Thymus (tissue), 11 donors: ENCODE measurements around the gene WNK2. TPM values are rescaled to one million over a fixed set of nuclear protein-coding genes. Genes with fewer than 3 reads are reported as not detected.

Source experiments
- DNase-seq, 9 donors: peaks; one replicate each; pipeline ENCODE4 v3.0.0-alpha.2; 2013; ENCODE audit warnings: low spot score in 9 of 9, low read depth in 6 of 9, missing footprints in 1 of 9
- H3K27ac ChIP-seq, 2 donors: one replicate each; pipeline ENCODE4 v1.5.1; 2013; ENCODE audit warnings: control low read depth in 1 of 2, low read depth in 1 of 2, low read length in 1 of 2, mild to moderate bottlenecking in 1 of 2, moderate library complexity in 1 of 2
- H3K27me3 ChIP-seq, 2 donors: one replicate each; pipeline ENCODE4 v1.5.1; 2013; ENCODE audit warnings: low read length in 1 of 2; ENCODE audit not compliant: control insufficient read depth in 2 of 2, insufficient read depth in 1 of 2
- H3K36me3 ChIP-seq, 2 donors: one replicate each; pipeline ENCODE4 v1.5.1; 2013; ENCODE audit warnings: low read length in 1 of 2, mild to moderate bottlenecking in 1 of 2, moderate library complexity in 1 of 2; ENCODE audit not compliant: control insufficient read depth in 2 of 2, insufficient read depth in 2 of 2
- H3K4me1 ChIP-seq, 2 donors: one replicate each; pipeline ENCODE4 v1.5.1; 2013; ENCODE audit warnings: low read length in 2 of 2; ENCODE audit not compliant: control insufficient read depth in 2 of 2, insufficient read depth in 2 of 2
- H3K4me3 ChIP-seq, 2 donors: one replicate each; pipeline ENCODE4 v1.5.1; 2013; ENCODE audit warnings: low read length in 2 of 2, control low read depth in 1 of 2, mild to moderate bottlenecking in 1 of 2
- H3K9me3 ChIP-seq, 2 donors: one replicate each; pipeline ENCODE4 v1.5.1; 2013; ENCODE audit warnings: low read length in 1 of 2, mild to moderate bottlenecking in 1 of 2; ENCODE audit not compliant: control insufficient read depth in 2 of 2, insufficient read depth in 1 of 2
- whole genome bisulfite sequencing: extraction: QIAGEN DNeasy Blood & Tissue Kit; methylation state at CpG from one replicate; pipeline ENCODE4 v1.1.7; 2013; 5-methylcytosine and 5-hydroxymethylcytosine counted together
- polyA plus RNA-seq: library from polyadenylated mRNA; stranded (reverse); fragments of 200-250 nt; gene quantifications from one replicate; pipeline ENCODE4 v1.2.3, GENCODE V29; 2013
- total RNA-seq: library from RNA; stranded (reverse); fragments of 120-200 nt; gene quantifications from one replicate; pipeline ENCODE4 v1.2.4, GENCODE V29; 2013
- donor health status: healthy.

Gene WNK2
- total and polyA plus RNA-seq, 2 donors = 9.1 to 12.5 TPM

GRCh38 chr9:93203718-93204469 lies 20.0 kb downstream of the WNK2 start:
- H3K27ac ChIP-seq = no peak overlapping the region
- peaks cover 0 to 26% of the 10 kb centered on the region in 2 donors for H3K4me1 ChIP-seq
- no peak for DNase-seq
- H3K9me3 ChIP-seq = no peaks in the 10 kb centered on the region
- peaks cover 0 to 3% of the 10 kb centered on the region in 2 donors for H3K27me3 ChIP-seq
- WGBS = 92% methylated on average over 15 of the region's 15 CpGs
- no peaks in the 10 kb centered on the region for H3K36me3 ChIP-seq
- H3K4me3 ChIP-seq = no peak overlapping the region

GRCh38 chr9:93204470-93205043 lies 20.6 kb downstream of the WNK2 start:
- 87% methylated on average over 4 of the region's 4 CpGs for WGBS
- H3K27me3 ChIP-seq = peaks cover 0 to 3% of the 10 kb centered on the region in 2 donors
- no peak overlapping the region for H3K4me3 ChIP-seq
- no peak overlapping the region for H3K27ac ChIP-seq
- no peaks in the 10 kb centered on the region for H3K9me3 ChIP-seq
- no peak for DNase-seq
- no peaks in the 10 kb centered on the region for H3K36me3 ChIP-seq
- peaks cover 0 to 26% of the 10 kb centered on the region in 2 donors for H3K4me1 ChIP-seq

- H3K27ac ChIP-seq = no peak overlapping the region
- 72% methylated on average over 14 of the region's 14 CpGs for WGBS
- H3K4me3 ChIP-seq = no peak overlapping the region
- H3K27me3 ChIP-seq = peaks cover 0 to 3% of the 10 kb centered on the region in 2 donors
- DNase-seq = peak in 1 of 9 donors; percentile 20
- H3K36me3 ChIP-seq = no peaks in the 10 kb centered on the region
- peaks cover 0 to 26% of the 10 kb centered on the region in 2 donors for H3K4me1 ChIP-seq
- H3K9me3 ChIP-seq = no peaks in the 10 kb centered on the region
Measured at GRCh38 chr9:93205045-93205768, 21.3 kb downstream of the WNK2 start.

GRCh38 chr9:93205896-93206575 lies 22.1 kb downstream of the WNK2 start:
- Histone ChIP-seq H3K36me3 (no peaks in the 10 kb centered on the region), H3K27ac (no peak overlapping the region), H3K4me3 (no peak overlapping the region), H3K9me3 (no peaks in the 10 kb centered on the region), H3K4me1 (peaks cover 0 to 26% of the 10 kb centered on the region in 2 donors), H3K27me3 (peaks cover 0 to 3% of the 10 kb centered on the region in 2 donors)
- 93% methylated on average over 12 of the region's 12 CpGs for WGBS
- no peak for DNase-seq

- Histone ChIP-seq H3K27me3 (peaks cover 0 to 3% of the 10 kb centered on the region in 2 donors), H3K9me3 (no peaks in the 10 kb centered on the region), H3K27ac (no peak overlapping the region), H3K4me1 (peaks cover 0 to 26% of the 10 kb centered on the region in 2 donors), H3K36me3 (no peaks in the 10 kb centered on the region), H3K4me3 (no peak overlapping the region)
- WGBS = 87% methylated on average over 7 of the region's 7 CpGs
- no peak for DNase-seq
Measured at GRCh38 chr9:93206576-93207155, 22.7 kb downstream of the WNK2 start.

GRCh38 chr9:93207326-93207814 lies 23.4 kb downstream of the WNK2 start:
- Histone ChIP-seq H3K36me3 (no peaks in the 10 kb centered on the region), H3K27me3 (peaks cover 0 to 3% of the 10 kb centered on the region in 2 donors), H3K4me3 (no peak overlapping the region), H3K9me3 (no peaks in the 10 kb centered on the region), H3K4me1 (peaks cover 0 to 26% of the 10 kb centered on the region in 2 donors), H3K27ac (no peak overlapping the region)
- DNase-seq = no peak
- 94% methylated on average over 9 of the region's 9 CpGs for WGBS

GRCh38 chr9:93207860-93208734 lies 24.2 kb downstream of the WNK2 start:
- Histone ChIP-seq H3K36me3 (no peaks in the 10 kb centered on the region), H3K27ac (no peak overlapping the region), H3K27me3 (peaks cover 0 to 3% of the 10 kb centered on the region in 2 donors), H3K4me3 (no peak overlapping the region), H3K4me1 (peaks cover 0 to 22% of the 10 kb centered on the region in 2 donors), H3K9me3 (no peaks in the 10 kb centered on the region)
- no peak for DNase-seq
- 89% methylated on average over 25 of the region's 25 CpGs for WGBS

GRCh38 chr9:93209097-93209496 lies 25.2 kb downstream of the WNK2 start:
- no peaks in the 10 kb centered on the region for H3K9me3 ChIP-seq
- DNase-seq = no peak
- H3K27ac ChIP-seq = no peak overlapping the region
- 97% methylated on average over 9 of the region's 9 CpGs for WGBS
- H3K4me3 ChIP-seq = no peak overlapping the region
- peaks cover 0 to 22% of the 10 kb centered on the region in 2 donors for H3K4me1 ChIP-seq
- H3K36me3 ChIP-seq = no peaks in the 10 kb centered on the region
- peaks cover 0 to 3% of the 10 kb centered on the region in 2 donors for H3K27me3 ChIP-seq
